Neural progenitor cell (in vitro differentiated cells): ENCODE data around the gene YEATS2.

Experiments
- EZH2phosphoT487 ChIP-seq: fragments of 200-600 bp; sonication (generic); IDR thresholded peaks from 2 replicates; pipeline ENCODE4 v1.6.1; 2017; ENCODE audit warnings: antibody characterized with exemption
- TF ChIP-seq, protein P1 (sequence below): fragments of 200-600 bp; sonication (generic); IDR thresholded peaks from 2 replicates; pipeline ENCODE4 v1.5.1; 2017; ENCODE audit warnings: antibody characterized with exemption, mild to moderate bottlenecking

GRCh38 chr3:183697123-183697609 lies 431 bp upstream of the YEATS2 start:
- TF ChIP-seq, protein P1, sequence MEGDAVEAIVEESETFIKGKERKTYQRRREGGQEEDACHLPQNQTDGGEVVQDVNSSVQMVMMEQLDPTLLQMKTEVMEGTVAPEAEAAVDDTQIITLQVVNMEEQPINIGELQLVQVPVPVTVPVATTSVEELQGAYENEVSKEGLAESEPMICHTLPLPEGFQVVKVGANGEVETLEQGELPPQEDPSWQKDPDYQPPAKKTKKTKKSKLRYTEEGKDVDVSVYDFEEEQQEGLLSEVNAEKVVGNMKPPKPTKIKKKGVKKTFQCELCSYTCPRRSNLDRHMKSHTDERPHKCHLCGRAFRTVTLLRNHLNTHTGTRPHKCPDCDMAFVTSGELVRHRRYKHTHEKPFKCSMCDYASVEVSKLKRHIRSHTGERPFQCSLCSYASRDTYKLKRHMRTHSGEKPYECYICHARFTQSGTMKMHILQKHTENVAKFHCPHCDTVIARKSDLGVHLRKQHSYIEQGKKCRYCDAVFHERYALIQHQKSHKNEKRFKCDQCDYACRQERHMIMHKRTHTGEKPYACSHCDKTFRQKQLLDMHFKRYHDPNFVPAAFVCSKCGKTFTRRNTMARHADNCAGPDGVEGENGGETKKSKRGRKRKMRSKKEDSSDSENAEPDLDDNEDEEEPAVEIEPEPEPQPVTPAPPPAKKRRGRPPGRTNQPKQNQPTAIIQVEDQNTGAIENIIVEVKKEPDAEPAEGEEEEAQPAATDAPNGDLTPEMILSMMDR = no peak
- TF ChIP-seq EZH2phosphoT487 = no peak
